Measurements from ENCODE around the gene HRAS. TPM values are rescaled to one million over a fixed set of nuclear protein-coding genes. Genes with fewer than 3 reads are reported as not detected.

Gene HRAS
- total RNA-seq, 1 experiment from 2014 or later: 128 TPM

DNA sequence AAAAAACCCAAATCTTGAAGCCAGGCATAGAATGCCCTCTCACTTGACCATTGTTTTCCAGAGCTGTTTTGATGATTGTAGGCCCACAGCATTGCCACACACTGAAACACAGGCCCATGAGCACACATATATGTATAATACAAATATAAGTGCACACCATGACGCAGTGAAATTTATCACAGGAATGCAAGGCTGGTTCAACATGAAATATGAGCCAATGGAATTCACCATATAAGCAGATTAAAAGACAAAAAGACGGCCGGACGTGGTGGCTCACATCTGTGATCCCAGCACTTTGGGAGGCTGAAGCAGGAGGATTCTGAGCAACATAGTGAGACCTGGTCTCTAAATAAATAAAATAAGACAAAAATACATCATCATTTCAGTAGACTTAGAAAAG is 19.0 kb downstream of the HRAS start:
- POLR2A ChIA-PET (ENCODE audit: unreplicated experiment): no interaction called here
- Histone ChIP-seq H3K4me2 (ENCODE audit: low read length) (no peak overlapping the region), H3K27me3 (ENCODE audit: low read length) (no peaks in the 10 kb centered on the region), H3K9me3 (ENCODE audit: low read length) (no peaks in the 10 kb centered on the region), H3K9me2 (replicated peaks; ENCODE audit: low read length) (no peaks in the 10 kb centered on the region), H3K4me1 (ENCODE audit: insufficient read depth, low read length) (no peaks in the 10 kb centered on the region), H3K36me3 (ENCODE audit: low read depth, low read length) (peaks cover 2% of the 10 kb centered on the region; the same call in 1 of the 2 replicates), H4K20me1 (ENCODE audit: low read length) (no peaks in the 10 kb centered on the region), H3K79me2 (ENCODE audit: low read length) (no peaks in the 10 kb centered on the region), H3K27ac (ENCODE audit: low read length) (no peak overlapping the region), H2AFZ (ENCODE audit: low read length) (no peak overlapping the region), H3K9ac (ENCODE audit: low read length) (no peak overlapping the region), H3K4me3 (ENCODE audit: low read length) (no peak overlapping the region), H3F3A (ENCODE audit: low read length, unreplicated experiment) (no peaks in the 10 kb centered on the region)
- no peak for ATAC-seq
- intact Hi-C loops (cut with micrococcal nuclease): no loop called here
- BruUV-seq (replicated peaks): no TSS peak
- CTCF ChIA-PET: no interaction called here
- TF ChIP-seq, protein P1, sequence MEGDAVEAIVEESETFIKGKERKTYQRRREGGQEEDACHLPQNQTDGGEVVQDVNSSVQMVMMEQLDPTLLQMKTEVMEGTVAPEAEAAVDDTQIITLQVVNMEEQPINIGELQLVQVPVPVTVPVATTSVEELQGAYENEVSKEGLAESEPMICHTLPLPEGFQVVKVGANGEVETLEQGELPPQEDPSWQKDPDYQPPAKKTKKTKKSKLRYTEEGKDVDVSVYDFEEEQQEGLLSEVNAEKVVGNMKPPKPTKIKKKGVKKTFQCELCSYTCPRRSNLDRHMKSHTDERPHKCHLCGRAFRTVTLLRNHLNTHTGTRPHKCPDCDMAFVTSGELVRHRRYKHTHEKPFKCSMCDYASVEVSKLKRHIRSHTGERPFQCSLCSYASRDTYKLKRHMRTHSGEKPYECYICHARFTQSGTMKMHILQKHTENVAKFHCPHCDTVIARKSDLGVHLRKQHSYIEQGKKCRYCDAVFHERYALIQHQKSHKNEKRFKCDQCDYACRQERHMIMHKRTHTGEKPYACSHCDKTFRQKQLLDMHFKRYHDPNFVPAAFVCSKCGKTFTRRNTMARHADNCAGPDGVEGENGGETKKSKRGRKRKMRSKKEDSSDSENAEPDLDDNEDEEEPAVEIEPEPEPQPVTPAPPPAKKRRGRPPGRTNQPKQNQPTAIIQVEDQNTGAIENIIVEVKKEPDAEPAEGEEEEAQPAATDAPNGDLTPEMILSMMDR (conservative IDR thresholded peaks at IDR 0.05; ENCODE audit: low read depth, low read length): no peak
- TF ChIP-seq EZH2phosphoT487 (IDR thresholded peaks at IDR 0.05; ENCODE audit: borderline replicate concordance, low read length) (no peak), EZH2 (IDR thresholded peaks at IDR 0.05; ENCODE audit: low read length, unreplicated experiment) (no peak)
- DNase-seq: no peak

DNA sequence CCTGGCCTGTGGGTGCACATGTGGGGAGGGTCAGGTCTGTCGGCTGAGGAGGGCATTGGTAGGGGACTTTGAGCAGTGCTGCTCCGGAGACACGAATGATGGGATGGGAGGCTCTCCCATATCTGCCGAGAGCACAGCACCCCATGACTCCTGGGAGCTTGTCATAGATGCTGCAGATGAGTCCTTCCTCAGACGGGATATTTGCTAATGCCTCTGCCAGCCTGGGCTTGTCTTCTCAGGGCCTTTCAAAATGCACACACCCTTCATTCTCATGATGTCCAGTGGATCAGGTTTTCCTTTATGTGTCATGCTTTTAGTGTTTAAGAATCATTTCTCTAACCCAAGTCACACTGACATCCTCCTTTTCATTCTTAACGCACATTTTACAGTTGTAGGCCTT is 20.2 kb downstream of the HRAS start:
- no peaks in the 10 kb centered on the region for H3K9me2 ChIP-seq (replicated peaks; ENCODE audit: low read length)
- no peak overlapping the region for H3K4me3 ChIP-seq (ENCODE audit: low read length)
- no peaks in the 10 kb centered on the region for H3K27me3 ChIP-seq (ENCODE audit: low read length)
- intact Hi-C loops (cut with micrococcal nuclease): no loop called here
- ATAC-seq (no peak), DNase-seq (no peak)
- no peak overlapping the region for H3K9ac ChIP-seq (ENCODE audit: low read length)
- H3K36me3 ChIP-seq (ENCODE audit: low read depth, low read length): peaks cover 2% of the 10 kb centered on the region; the same call in 1 of the 2 replicates
- TF ChIP-seq EZH2 (IDR thresholded peaks at IDR 0.05; ENCODE audit: low read length, unreplicated experiment): no peak
- TF ChIP-seq, protein P1 (conservative IDR thresholded peaks at IDR 0.05; ENCODE audit: low read depth, low read length): no peak
- TF ChIP-seq EZH2phosphoT487 (IDR thresholded peaks at IDR 0.05; ENCODE audit: borderline replicate concordance, low read length): no peak
- no peak overlapping the region for H3K27ac ChIP-seq (ENCODE audit: low read length)
- H3K9me3 ChIP-seq (ENCODE audit: low read length): no peaks in the 10 kb centered on the region
- H2AFZ ChIP-seq (ENCODE audit: low read length): no peak overlapping the region
- H3F3A ChIP-seq (ENCODE audit: low read length, unreplicated experiment): no peaks in the 10 kb centered on the region
- BruUV-seq (replicated peaks): no TSS peak
- no peak overlapping the region for H3K4me2 ChIP-seq (ENCODE audit: low read length)
- no peaks in the 10 kb centered on the region for H3K79me2 ChIP-seq (ENCODE audit: low read length)
- POLR2A ChIA-PET (ENCODE audit: unreplicated experiment): no interaction called here
- no peaks in the 10 kb centered on the region for H4K20me1 ChIP-seq (ENCODE audit: low read length)
- CTCF ChIA-PET: no interaction called here
- no peaks in the 10 kb centered on the region for H3K4me1 ChIP-seq (ENCODE audit: insufficient read depth, low read length)

DNA sequence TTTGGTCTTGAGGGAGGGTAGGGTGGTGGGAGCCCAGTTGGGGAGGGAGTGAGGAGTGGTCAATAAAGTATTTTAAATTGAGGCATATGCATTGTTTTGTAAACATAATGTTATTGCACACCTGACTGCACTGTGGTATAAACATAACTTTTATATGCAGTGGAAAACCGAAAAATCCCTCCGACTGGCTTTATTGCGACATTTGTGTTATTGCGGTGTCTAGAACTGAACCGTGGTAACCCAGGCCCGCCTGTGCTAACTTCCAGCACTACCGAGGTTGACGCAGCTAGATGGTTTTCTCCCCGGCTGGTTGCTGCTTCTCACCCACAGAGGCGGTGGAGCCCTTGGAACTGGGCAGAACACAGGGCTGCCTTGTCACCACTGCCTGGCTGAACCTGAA is 20.8 kb downstream of the HRAS start:
- Histone ChIP-seq H3K4me3 (ENCODE audit: low read length) (no peak overlapping the region), H3K4me2 (ENCODE audit: low read length) (no peak overlapping the region), H3K27me3 (ENCODE audit: low read length) (no peaks in the 10 kb centered on the region), H4K20me1 (ENCODE audit: low read length) (no peaks in the 10 kb centered on the region), H3K9me2 (replicated peaks; ENCODE audit: low read length) (no peaks in the 10 kb centered on the region), H3K4me1 (ENCODE audit: insufficient read depth, low read length) (no peaks in the 10 kb centered on the region), H3K79me2 (ENCODE audit: low read length) (no peaks in the 10 kb centered on the region), H2AFZ (ENCODE audit: low read length) (no peak overlapping the region), H3K27ac (ENCODE audit: low read length) (no peak overlapping the region), H3F3A (ENCODE audit: low read length, unreplicated experiment) (no peaks in the 10 kb centered on the region), H3K9me3 (ENCODE audit: low read length) (no peaks in the 10 kb centered on the region), H3K9ac (ENCODE audit: low read length) (no peak overlapping the region), H3K36me3 (ENCODE audit: low read depth, low read length) (peaks cover 5% of the 10 kb centered on the region)
- POLR2A ChIA-PET (ENCODE audit: unreplicated experiment): no interaction called here
- CTCF ChIA-PET: no interaction called here
- intact Hi-C loops (cut with micrococcal nuclease): no loop called here
- DNase-seq (no peak), ATAC-seq (no peak)
- TF ChIP-seq EZH2 (IDR thresholded peaks at IDR 0.05; ENCODE audit: low read length, unreplicated experiment) (no peak), EZH2phosphoT487 (IDR thresholded peaks at IDR 0.05; ENCODE audit: borderline replicate concordance, low read length) (no peak)
- TF ChIP-seq, protein P1 (conservative IDR thresholded peaks at IDR 0.05; ENCODE audit: low read depth, low read length): no peak
- BruUV-seq (replicated peaks): no TSS peak
